SK-N-SH treated with all-trans-retinoic acid at 6 μM for 48 hours (cell line): ENCODE data around the gene GLOD4.

Experiments
- ARNTL ChIP-seq: fragments of 450-650 bp; formaldehyde crosslinking; IDR thresholded peaks from 2 replicates; pipeline ENCODE4 v1.5.0; 2020; ENCODE audit warnings: low read depth, mild to moderate bottlenecking, moderate library complexity, borderline replicate concordance
- CSDC2 ChIP-seq: fragments of 250-450 bp; sonication (Bioruptor Pico); IDR thresholded peaks from 2 replicates; pipeline ENCODE4 v1.5.0; 2020; ENCODE audit warnings: mild to moderate bottlenecking, moderate library complexity
- OSR1 ChIP-seq: fragments of 250-450 bp; sonication (Bioruptor Pico); IDR thresholded peaks from 2 replicates; pipeline ENCODE4 v1.8.0; 2022; ENCODE audit warnings: moderate library complexity, mild to moderate bottlenecking, inconsistent platforms
- SNAI2 ChIP-seq: fragments of 250-450 bp; sonication (Bioruptor Pico); IDR thresholded peaks from 2 replicates; pipeline ENCODE4 v1.5.0; 2020; ENCODE audit warnings: mild to moderate bottlenecking, moderate library complexity
- TOX ChIP-seq: fragments of 250-450 bp; sonication (Bioruptor Pico); IDR thresholded peaks from 2 replicates; pipeline ENCODE4 v1.8.0; 2021; ENCODE audit warnings: mild to moderate bottlenecking, moderate library complexity, borderline replicate concordance
- ZFP30 ChIP-seq: fragments of 450-650 bp; formaldehyde crosslinking; IDR thresholded peaks from 2 replicates; pipeline ENCODE4 v1.5.0; 2022; ENCODE audit warnings: mild to moderate bottlenecking, moderate library complexity
- TF ChIP-seq, protein P1 (sequence below): fragments of 250-450 bp; sonication (Bioruptor Pico); IDR thresholded peaks from 2 replicates; pipeline ENCODE4 v1.8.0; 2020; ENCODE audit warnings: mild to moderate bottlenecking, moderate library complexity, borderline replicate concordance
- TF ChIP-seq, protein P2 (sequence below): fragments of 250-450 bp; sonication (Bioruptor Pico); IDR thresholded peaks from 2 replicates; pipeline ENCODE4 v1.5.1; 2021; ENCODE audit warnings: mild to moderate bottlenecking, moderate library complexity
- TF ChIP-seq, protein P3 (sequence below): fragments of 250-450 bp; sonication (Bioruptor Pico); IDR thresholded peaks from 2 replicates; pipeline ENCODE4 v1.5.1; 2020; ENCODE audit warnings: low read depth, mild to moderate bottlenecking, moderate library complexity
- TF ChIP-seq, protein P4 (sequence below): fragments of 250-450 bp; sonication (Bioruptor Pico); IDR thresholded peaks from 2 replicates; pipeline ENCODE4 v1.5.0; 2020; ENCODE audit warnings: mild to moderate bottlenecking, moderate library complexity

DNA sequence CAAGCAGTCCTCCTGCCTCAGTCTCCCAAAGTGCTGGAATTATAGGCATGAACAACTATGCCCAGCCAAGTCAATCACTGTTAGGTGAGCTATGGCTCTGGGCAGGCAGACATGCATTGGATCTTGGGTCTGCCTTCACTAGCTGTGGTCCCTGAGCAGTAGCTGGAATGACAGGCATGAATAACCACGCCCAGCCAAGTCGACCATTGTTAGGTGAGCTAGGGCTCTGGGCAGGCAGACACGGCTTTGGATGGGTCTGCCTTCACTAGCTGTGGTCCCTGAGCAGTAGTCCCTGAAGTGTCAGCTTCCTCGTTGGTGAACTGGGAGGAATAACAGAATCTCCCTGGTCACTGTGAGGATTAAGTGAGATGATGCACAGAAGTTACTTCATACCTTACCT lies 6.5 kb upstream of the GLOD4 start:
- no peak for TF ChIP-seq SNAI2 (CRISPR knock-in tag)
- no peak for TF ChIP-seq ARNTL (CRISPR knock-in tag)
- TF ChIP-seq, protein P1, sequence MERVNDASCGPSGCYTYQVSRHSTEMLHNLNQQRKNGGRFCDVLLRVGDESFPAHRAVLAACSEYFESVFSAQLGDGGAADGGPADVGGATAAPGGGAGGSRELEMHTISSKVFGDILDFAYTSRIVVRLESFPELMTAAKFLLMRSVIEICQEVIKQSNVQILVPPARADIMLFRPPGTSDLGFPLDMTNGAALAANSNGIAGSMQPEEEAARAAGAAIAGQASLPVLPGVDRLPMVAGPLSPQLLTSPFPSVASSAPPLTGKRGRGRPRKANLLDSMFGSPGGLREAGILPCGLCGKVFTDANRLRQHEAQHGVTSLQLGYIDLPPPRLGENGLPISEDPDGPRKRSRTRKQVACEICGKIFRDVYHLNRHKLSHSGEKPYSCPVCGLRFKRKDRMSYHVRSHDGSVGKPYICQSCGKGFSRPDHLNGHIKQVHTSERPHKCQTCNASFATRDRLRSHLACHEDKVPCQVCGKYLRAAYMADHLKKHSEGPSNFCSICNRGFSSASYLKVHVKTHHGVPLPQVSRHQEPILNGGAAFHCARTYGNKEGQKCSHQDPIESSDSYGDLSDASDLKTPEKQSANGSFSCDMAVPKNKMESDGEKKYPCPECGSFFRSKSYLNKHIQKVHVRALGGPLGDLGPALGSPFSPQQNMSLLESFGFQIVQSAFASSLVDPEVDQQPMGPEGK: no peak
- no peak for TF ChIP-seq CSDC2 (CRISPR knock-in tag)
- TF ChIP-seq, protein P2, sequence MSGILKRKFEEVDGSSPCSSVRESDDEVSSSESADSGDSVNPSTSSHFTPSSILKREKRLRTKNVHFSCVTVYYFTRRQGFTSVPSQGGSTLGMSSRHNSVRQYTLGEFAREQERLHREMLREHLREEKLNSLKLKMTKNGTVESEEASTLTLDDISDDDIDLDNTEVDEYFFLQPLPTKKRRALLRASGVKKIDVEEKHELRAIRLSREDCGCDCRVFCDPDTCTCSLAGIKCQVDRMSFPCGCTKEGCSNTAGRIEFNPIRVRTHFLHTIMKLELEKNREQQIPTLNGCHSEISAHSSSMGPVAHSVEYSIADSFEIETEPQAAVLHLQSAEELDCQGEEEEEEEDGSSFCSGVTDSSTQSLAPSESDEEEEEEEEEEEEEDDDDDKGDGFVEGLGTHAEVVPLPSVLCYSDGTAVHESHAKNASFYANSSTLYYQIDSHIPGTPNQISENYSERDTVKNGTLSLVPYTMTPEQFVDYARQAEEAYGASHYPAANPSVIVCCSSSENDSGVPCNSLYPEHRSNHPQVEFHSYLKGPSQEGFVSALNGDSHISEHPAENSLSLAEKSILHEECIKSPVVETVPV: no peak
- no peak for TF ChIP-seq OSR1 (CRISPR knock-in tag)
- TF ChIP-seq, protein P3, sequence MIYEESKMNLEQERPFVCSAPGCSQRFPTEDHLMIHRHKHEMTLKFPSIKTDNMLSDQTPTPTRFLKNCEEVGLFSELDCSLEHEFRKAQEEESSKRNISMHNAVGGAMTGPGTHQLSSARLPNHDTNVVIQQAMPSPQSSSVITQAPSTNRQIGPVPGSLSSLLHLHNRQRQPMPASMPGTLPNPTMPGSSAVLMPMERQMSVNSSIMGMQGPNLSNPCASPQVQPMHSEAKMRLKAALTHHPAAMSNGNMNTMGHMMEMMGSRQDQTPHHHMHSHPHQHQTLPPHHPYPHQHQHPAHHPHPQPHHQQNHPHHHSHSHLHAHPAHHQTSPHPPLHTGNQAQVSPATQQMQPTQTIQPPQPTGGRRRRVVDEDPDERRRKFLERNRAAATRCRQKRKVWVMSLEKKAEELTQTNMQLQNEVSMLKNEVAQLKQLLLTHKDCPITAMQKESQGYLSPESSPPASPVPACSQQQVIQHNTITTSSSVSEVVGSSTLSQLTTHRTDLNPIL (CRISPR knock-in tag): no peak
- TF ChIP-seq TOX (CRISPR knock-in tag): no peak
- TF ChIP-seq ZFP30: no peak
- TF ChIP-seq, protein P4, sequence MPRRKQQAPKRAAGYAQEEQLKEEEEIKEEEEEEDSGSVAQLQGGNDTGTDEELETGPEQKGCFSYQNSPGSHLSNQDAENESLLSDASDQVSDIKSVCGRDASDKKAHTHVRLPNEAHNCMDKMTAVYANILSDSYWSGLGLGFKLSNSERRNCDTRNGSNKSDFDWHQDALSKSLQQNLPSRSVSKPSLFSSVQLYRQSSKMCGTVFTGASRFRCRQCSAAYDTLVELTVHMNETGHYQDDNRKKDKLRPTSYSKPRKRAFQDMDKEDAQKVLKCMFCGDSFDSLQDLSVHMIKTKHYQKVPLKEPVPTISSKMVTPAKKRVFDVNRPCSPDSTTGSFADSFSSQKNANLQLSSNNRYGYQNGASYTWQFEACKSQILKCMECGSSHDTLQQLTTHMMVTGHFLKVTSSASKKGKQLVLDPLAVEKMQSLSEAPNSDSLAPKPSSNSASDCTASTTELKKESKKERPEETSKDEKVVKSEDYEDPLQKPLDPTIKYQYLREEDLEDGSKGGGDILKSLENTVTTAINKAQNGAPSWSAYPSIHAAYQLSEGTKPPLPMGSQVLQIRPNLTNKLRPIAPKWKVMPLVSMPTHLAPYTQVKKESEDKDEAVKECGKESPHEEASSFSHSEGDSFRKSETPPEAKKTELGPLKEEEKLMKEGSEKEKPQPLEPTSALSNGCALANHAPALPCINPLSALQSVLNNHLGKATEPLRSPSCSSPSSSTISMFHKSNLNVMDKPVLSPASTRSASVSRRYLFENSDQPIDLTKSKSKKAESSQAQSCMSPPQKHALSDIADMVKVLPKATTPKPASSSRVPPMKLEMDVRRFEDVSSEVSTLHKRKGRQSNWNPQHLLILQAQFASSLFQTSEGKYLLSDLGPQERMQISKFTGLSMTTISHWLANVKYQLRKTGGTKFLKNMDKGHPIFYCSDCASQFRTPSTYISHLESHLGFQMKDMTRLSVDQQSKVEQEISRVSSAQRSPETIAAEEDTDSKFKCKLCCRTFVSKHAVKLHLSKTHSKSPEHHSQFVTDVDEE: no peak
